SU-DHL-6 (cell line): ENCODE measurements around the gene SIRT7.

Source experiments
- CTCF ChIP-seq: fragments of 200-600 bp; sonication (generic); IDR thresholded peaks from one replicate; pipeline ENCODE4 v1.5.1; 2017; ENCODE audit warnings: antibody characterized with exemption, mild to moderate bottlenecking, low read length, moderate library complexity; ENCODE audit not compliant: insufficient read depth, poor library complexity, severe bottlenecking
- EZH2phosphoT487 ChIP-seq: fragments of 200-600 bp; sonication (generic), shearing (Covaris generic); conservative IDR thresholded peaks from 2 replicates; pipeline ENCODE4 v1.6.1; 2018; ENCODE audit warnings: mild to moderate bottlenecking, antibody characterized with exemption, low read length, moderate library complexity, mixed read lengths

- TF ChIP-seq CTCF (no peak), EZH2phosphoT487 (no peak)
Measured at GRCh38 chr17:81926451-81927151, 8.6 kb upstream of the SIRT7 start.
